OCI-LY1 (cell line): ENCODE results near the gene TRAT1.

ENCODE experiments used
- H2AFZ ChIP-seq: fragments of 200-600 bp; sonication (generic), shearing (Covaris generic); 2 replicates; pipeline ENCODE4 v1.6.0; 2014; ENCODE audit warnings: antibody characterized with exemption, mild to moderate bottlenecking, low read length
- H3F3A ChIP-seq: fragments of 200-600 bp; sonication (generic), shearing (Covaris generic); 2 replicates; pipeline ENCODE4 v1.6.0; 2014; ENCODE audit warnings: mild to moderate bottlenecking, antibody characterized with exemption, low read length, moderate library complexity; ENCODE audit not compliant: insufficient read depth
- H3K27ac ChIP-seq: fragments of 200-600 bp; sonication (generic); 2 replicates; pipeline ENCODE4 v1.5.1; 2014; ENCODE audit warnings: low read length, mixed run types, mild to moderate bottlenecking, low read depth; ENCODE audit not compliant: poor library complexity, severe bottlenecking
- H3K27me3 ChIP-seq: fragments of 200-600 bp; sonication (generic); 2 replicates; pipeline ENCODE4 v1.6.0; 2014; ENCODE audit warnings: antibody characterized with exemption, mild to moderate bottlenecking, low read length, moderate library complexity; ENCODE audit not compliant: insufficient read depth
- H3K36me3 ChIP-seq: fragments of 200-600 bp; sonication (generic); 2 replicates; pipeline ENCODE4 v1.6.1; 2014; ENCODE audit warnings: mild to moderate bottlenecking, antibody characterized with exemption, low read length, moderate library complexity, mixed read lengths; ENCODE audit not compliant: insufficient read depth
- H3K4me1 ChIP-seq: fragments of 200-600 bp; sonication (generic); 2 replicates; pipeline ENCODE4 v1.5.1; 2014; ENCODE audit warnings: mild to moderate bottlenecking, low read length, moderate library complexity; ENCODE audit not compliant: insufficient read depth, severe bottlenecking
- H3K4me2 ChIP-seq: fragments of 200-600 bp; sonication (generic), shearing (Covaris generic); 2 replicates; pipeline ENCODE4 v1.6.1; 2014; ENCODE audit warnings: low read length
- H3K4me3 ChIP-seq: fragments of 200-600 bp; sonication (generic); 2 replicates; pipeline ENCODE4 v1.5.1; 2014; ENCODE audit warnings: low read length, low read depth, mild to moderate bottlenecking, mixed read lengths; ENCODE audit not compliant: poor library complexity, severe bottlenecking
- H3K79me2 ChIP-seq: fragments of 200-600 bp; shearing (Covaris generic); 2 replicates; pipeline ENCODE4 v1.6.1; 2016; ENCODE audit warnings: mixed run types, low read length, mixed read lengths; ENCODE audit not compliant: insufficient read depth
- H3K9ac ChIP-seq: fragments of 200-600 bp; sonication (generic), shearing (Covaris generic); 2 replicates; pipeline ENCODE4 v1.6.1; 2014; ENCODE audit warnings: mild to moderate bottlenecking, low read length, mixed read lengths
- H3K9me2 ChIP-seq: fragments of 200-600 bp; sonication (generic), shearing (Covaris generic); 2 replicates; pipeline ENCODE4 v1.6.1; 2014; ENCODE audit warnings: low read depth, mild to moderate bottlenecking, low read length, mixed read lengths
- H3K9me3 ChIP-seq: fragments of 200-600 bp; shearing (Covaris generic); 2 replicates; pipeline ENCODE4 v1.6.1; 2014; ENCODE audit warnings: low read length, mixed read lengths
- H4K20me1 ChIP-seq: fragments of 200-600 bp; sonication (generic), shearing (Covaris generic); 2 replicates; pipeline ENCODE4 v1.6.0; 2016; ENCODE audit warnings: mild to moderate bottlenecking, low read length; ENCODE audit not compliant: insufficient read depth
- EZH2 ChIP-seq: fragments of 200-600 bp; sonication (generic), shearing (Covaris generic); IDR thresholded peaks from 2 replicates; pipeline ENCODE4 v1.8.0; 2017; ENCODE audit warnings: borderline replicate concordance, mixed run types, mild to moderate bottlenecking, antibody characterized with exemption, low read length, moderate library complexity, mixed read lengths
- TF ChIP-seq, protein P1 (sequence below): fragments of 200-600 bp; sonication (generic), shearing (Covaris generic); IDR thresholded peaks from 2 replicates; pipeline ENCODE4 v1.5.1; 2017; ENCODE audit warnings: mild to moderate bottlenecking, antibody characterized with exemption, low read length, moderate library complexity, mixed read lengths

The TRAT1 gene

DNA sequence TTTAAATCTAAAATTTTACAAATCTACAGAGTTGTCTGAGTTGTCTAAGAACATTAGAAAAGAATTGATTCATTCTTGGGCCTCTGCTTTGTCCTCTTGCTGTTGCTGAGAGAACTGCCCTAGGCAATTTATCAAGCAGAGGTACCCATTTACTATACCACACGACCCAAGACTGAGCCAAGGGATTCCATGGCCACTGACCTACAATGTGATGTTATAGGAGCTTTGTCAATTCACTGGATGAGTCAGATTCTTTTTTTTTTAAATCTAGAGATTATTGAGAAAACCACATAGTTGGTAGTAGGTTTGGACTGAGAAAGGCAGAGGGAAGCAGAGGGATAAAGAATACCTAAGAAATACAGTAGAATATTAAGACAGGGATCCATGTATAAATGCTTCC lies 55.3 kb downstream of the TRAT1 start:
- no peak overlapping the region for H3K4me3 ChIP-seq
- no peaks in the 10 kb centered on the region for H3K9me3 ChIP-seq
- no peak overlapping the region for H2AFZ ChIP-seq
- H3K27ac ChIP-seq: no peak overlapping the region
- H3K36me3 ChIP-seq: no peaks in the 10 kb centered on the region
- H3K4me1 ChIP-seq: no peaks in the 10 kb centered on the region
- no peak overlapping the region for H3K9ac ChIP-seq
- no peaks in the 10 kb centered on the region for H4K20me1 ChIP-seq
- H3F3A ChIP-seq: no peaks in the 10 kb centered on the region
- no peaks in the 10 kb centered on the region for H3K27me3 ChIP-seq
- TF ChIP-seq EZH2: no peak
- TF ChIP-seq, protein P1, sequence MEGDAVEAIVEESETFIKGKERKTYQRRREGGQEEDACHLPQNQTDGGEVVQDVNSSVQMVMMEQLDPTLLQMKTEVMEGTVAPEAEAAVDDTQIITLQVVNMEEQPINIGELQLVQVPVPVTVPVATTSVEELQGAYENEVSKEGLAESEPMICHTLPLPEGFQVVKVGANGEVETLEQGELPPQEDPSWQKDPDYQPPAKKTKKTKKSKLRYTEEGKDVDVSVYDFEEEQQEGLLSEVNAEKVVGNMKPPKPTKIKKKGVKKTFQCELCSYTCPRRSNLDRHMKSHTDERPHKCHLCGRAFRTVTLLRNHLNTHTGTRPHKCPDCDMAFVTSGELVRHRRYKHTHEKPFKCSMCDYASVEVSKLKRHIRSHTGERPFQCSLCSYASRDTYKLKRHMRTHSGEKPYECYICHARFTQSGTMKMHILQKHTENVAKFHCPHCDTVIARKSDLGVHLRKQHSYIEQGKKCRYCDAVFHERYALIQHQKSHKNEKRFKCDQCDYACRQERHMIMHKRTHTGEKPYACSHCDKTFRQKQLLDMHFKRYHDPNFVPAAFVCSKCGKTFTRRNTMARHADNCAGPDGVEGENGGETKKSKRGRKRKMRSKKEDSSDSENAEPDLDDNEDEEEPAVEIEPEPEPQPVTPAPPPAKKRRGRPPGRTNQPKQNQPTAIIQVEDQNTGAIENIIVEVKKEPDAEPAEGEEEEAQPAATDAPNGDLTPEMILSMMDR: no peak
- no peak overlapping the region for H3K4me2 ChIP-seq
- no peaks in the 10 kb centered on the region for H3K9me2 ChIP-seq
- no peaks in the 10 kb centered on the region for H3K79me2 ChIP-seq

DNA sequence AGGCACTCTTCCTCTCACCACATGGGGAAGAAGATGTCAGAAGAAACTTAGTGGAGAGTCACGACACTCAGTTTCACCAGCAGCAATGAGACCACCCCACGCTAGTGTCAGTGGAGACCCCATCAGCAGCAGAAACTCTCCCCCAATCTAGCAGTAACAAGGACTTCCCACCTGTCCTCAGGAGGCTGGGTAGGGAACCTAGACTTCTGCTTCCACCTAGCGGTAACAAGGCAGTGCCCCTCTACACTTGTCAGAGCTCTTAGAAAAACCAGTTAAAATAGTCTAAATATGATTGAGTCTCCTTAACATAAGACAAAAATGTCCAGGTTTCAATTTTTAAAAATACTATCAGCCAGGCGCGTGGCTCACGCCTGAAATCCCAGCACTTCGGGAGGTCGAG lies 57.3 kb downstream of the TRAT1 start:
- Histone ChIP-seq H3K27ac (no peak overlapping the region), H3K9ac (no peak overlapping the region), H2AFZ (no peak overlapping the region), H3F3A (no peaks in the 10 kb centered on the region), H4K20me1 (no peaks in the 10 kb centered on the region), H3K4me2 (no peak overlapping the region), H3K27me3 (no peaks in the 10 kb centered on the region), H3K9me2 (no peaks in the 10 kb centered on the region), H3K4me1 (no peaks in the 10 kb centered on the region), H3K79me2 (no peaks in the 10 kb centered on the region), H3K9me3 (no peaks in the 10 kb centered on the region), H3K36me3 (no peaks in the 10 kb centered on the region), H3K4me3 (no peak overlapping the region)
- TF ChIP-seq, protein P1: peak; percentile 29; the same call in 1 of the 2 replicates
- TF ChIP-seq EZH2: no peak

DNA sequence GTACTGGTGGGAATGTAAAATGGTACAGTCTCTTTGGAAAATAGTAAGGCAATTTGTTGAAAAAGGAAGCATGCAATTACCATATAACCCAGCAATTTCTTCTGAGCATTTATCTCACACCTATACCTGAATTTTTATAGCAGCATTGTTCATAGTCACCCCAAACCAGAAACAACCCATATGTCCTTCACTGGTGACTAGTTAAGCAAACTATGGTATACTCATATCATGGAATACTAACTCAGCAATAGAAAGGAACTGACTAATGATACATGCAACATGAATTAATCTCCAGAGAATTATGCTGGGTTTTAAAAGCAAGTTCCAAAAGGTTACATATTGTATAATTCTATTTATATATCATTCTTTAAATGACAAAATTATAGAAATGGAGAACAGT lies 60.2 kb downstream of the TRAT1 start:
- Histone ChIP-seq H3K36me3 (no peaks in the 10 kb centered on the region), H2AFZ (no peak overlapping the region), H3F3A (no peaks in the 10 kb centered on the region), H3K9ac (no peak overlapping the region), H4K20me1 (no peaks in the 10 kb centered on the region), H3K4me1 (no peaks in the 10 kb centered on the region), H3K9me3 (no peaks in the 10 kb centered on the region), H3K79me2 (no peaks in the 10 kb centered on the region), H3K27me3 (no peaks in the 10 kb centered on the region), H3K9me2 (no peaks in the 10 kb centered on the region), H3K4me2 (no peak overlapping the region), H3K27ac (no peak overlapping the region), H3K4me3 (no peak overlapping the region)
- TF ChIP-seq, protein P1: no peak
- TF ChIP-seq EZH2: no peak
